D341Med (cell line): ENCODE results near the gene FCHSD2.
"Not testable (repeated sequence)": the region's sequence is repeated elsewhere in the genome, so short reads cannot be mapped to it uniquely, and the experiment has no call there.

ENCODE experiments used
- DNase-seq: peaks from one replicate; pipeline ENCODE4 v3.0.0; 2012; ENCODE audit warnings: low spot score

Gene FCHSD2

GRCh38 chr11:72817966-72818365 is 324.2 kb downstream of the FCHSD2 start:
- DNase-seq: no peak

DNA sequence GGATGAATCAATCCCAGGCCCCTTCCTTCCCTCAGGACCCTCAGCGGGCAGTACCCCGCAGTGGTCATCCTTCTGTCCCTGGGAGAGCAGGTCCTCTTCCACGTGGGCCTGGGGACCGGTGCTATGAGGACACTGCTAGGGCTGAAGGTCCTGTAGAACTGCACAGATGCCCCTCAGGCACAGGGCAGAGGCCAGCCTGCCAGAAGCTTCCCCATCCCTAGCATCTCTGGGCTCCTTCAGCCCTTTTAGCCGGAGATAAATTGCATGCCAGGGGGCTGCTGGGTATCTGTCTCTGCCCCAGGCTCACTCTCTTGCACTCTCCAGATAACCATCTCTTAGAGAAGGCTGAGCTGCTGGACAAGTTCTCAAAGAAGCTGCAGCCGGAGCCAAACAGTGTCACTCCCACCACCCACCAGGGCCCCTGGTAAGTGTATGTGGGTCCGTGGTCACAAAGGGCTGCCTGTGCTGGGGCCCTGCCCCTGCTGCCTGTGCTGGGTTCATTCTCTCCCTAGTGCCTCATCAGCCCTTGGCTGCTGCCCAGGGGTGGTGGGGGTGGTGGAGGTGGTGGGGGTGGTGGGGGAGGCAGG is 325.6 kb downstream of the FCHSD2 start:
- DNase-seq: no peak

GRCh38 chr11:72815110-72815618 is 327.0 kb downstream of the FCHSD2 start:
- no peak for DNase-seq

DNA sequence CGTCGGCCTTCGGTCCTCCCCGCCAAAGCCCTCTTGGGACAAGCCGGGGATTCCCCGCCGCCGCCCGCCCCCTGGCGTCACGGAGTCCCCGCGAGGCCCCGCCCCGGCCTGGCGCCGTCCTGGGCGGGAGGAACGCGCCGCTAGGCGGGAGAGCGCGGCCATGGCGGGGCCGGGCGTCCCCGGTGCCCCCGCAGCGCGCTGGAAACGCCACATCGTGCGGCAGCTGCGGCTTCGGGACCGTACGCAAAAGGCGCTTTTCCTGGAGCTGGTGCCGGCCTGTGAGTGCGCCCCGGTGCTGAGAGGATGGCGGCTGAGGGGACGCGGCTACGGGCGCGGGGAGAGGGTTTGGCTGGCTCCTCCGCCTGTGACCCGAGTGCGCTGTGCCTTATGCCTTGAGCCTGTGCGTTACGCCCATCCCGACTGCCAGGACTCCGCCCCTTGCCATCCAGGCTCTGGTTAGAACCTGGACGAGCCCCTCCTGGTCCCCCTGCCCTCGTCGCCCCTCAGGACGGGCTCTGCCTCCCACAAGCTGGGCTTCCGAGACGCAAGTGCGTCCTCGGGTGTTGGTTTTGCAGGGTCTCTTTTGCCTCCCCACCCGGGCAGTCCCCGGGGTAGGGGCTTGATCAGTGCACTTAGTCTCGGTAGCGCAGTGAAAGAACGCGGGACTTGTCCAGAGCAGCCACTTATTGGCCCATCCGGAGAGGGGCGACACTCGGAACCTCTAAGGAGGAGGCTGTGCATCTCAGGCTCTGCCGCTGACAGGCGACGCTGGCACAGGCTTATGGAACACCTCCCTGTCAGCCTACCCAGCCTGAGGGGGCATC is 327.6 kb downstream of the FCHSD2 start, which contains the start of gene ATG16L2:
Gene ATG16L2, plus strand, starts transcription at position 126 of the 824 bp plus-strand sequence. Its CDS starts 35 bp downstream, at position 161.
- DNase-seq: peak; percentile 95

DNA sequence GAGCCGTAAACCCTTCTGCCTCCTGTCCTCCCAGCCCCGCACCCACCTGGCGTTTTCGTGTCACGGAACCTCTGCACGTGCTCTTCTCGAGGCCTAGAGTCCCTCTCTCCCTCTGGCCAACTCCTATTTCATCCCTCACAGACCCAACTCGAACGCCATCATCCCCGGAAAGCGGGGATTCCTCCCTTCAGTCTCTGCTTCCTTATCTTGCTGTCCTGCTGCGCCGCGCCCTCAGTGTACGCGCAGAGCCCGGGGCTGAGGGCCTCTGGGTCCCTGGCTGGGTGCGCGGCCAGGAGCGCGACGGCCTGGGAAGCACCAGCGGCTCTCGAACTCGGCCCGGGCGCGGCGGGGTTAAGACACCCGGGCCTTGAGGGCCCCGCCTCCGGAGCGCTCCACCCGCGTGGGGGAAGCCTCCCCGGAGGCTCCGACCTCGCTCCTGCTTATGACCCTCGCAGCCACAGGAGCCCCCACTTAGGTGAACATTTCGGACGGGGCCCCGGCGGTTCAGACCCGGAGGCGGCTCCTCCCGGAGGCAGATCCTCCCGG is 328.3 kb downstream of the FCHSD2 start:
- DNase-seq: peak; percentile 87

DNA sequence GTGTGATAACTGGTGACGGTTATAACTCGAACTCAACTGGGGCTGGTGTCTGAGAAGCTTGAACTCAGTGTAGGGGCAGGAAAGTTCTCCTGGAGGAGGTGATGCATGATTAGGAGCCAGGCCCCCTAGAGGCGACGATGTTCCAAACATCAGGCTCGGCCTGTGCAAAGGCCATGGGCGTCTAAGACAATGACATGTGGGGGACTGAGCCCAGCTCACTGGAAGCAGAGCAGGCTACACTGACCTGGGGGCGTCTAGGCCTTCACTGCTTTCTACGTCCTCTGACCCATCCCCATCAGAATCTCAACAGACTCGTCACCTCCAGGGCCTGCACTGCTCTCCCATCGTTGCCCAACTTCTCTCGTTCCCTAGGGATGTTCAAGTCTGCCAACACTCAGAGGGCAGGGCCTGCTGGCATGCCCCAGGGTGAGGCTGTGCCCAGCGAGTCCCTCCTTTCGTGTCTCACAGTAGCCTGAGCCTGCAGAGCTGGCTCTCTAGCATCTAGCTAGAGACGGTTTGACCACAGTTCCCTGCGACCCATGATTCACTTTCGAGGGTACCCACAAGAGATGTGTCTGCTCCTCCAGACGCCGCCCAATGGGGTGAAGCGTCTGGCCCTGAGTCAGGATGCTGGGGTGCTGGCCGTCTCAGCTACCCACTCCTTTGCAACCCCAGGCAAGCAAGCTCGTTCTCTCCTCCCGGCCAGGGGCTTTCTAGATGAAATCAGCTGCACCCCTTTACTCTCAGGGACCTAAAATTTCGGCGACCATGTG is 329.0 kb downstream of the FCHSD2 start:
- peak; percentile 64 for DNase-seq

DNA sequence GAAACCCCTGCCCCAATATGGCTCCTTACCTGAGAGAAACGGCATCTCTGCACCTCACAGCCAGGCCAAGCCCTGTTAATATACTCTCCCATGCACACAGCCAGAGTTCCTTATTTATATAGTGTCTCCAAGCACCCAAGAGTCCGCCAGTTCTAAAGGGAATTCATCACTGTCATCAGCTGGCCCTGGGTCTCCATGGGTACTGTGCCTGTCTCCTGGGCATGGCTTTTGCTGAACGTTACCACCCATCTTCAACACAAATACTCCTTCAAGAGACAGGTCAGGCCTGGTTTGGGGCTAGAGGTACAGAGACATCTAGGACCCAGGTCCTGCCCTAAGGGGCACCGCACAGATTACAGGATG is 329.5 kb downstream of the FCHSD2 start:
- no peak for DNase-seq

DNA sequence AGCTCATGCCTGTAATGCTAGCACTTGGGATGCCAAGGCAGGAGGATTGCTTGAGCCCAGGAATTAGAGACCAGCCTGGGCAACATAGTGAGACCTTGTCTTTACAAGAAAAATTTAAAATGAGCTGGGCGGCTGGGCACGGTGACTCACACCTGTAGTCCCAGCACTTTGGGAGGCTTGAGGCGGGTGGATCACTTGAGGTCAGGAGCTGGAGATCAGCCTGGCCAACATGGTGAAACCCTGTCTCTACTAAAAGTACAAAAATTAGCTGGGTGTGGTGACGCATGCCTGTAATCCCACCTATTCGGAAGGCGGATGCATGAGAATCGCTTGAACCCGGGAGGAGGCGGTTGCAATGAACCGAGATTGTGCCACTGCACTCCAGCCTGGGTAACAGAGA is 330.4 kb downstream of the FCHSD2 start:
- DNase-seq: not testable (repeated sequence)

DNA sequence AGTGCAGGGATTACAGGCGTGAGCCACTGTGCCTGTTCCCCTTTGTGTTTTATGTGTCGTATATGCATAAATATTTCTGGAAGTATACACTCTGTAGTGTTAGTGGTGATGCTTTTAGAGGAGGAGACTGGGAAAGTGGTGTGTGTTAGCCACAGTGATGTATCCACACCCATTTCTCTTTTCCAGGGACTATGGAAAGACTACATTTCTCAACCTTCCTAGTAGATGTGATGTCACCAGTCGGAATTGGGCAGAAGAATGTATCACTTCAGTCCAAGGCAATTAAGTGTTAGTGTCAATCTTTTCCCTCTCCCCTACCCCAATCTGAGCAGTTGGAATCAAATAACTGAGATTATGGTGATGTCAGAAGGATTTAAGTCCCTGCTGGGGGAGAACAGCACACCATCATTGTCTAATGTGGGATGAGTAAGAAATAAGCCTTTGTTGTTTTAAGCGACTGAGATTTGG is 333.8 kb downstream of the FCHSD2 start:
- DNase-seq: no peak

GRCh38 chr11:72807792-72808191 is 334.3 kb downstream of the FCHSD2 start:
- no peak for DNase-seq

DNA sequence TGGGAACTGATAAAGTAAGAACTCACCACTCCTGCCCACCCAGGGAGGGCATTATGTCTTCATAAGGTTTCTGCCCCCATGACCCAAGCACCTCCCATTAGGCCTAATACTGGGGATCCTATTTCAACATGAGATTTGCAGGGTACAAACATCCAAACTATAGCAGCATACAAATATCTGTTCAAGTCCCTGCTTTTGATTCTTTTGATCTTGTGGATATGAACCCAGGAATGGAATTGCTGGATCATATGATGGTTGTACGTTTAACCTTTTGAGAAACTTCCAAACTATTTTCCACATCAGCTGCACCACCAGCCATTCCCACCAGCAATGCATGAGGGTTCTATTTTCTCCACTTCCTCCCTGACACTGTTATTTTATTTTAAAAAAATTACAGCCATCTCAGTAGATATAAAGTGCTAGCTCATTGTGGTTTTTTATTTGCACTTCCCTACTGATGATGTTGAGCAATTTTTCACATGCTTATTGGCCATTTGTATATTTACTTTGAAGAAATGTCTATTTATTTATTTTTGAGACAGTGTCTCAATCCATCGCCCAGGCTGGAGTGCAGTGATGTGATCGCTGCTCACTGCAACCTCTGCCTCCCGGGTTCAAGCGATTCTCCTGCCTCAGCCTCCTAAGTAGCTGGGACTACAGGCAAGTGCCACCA is 335.0 kb downstream of the FCHSD2 start:
- DNase-seq: no peak

DNA sequence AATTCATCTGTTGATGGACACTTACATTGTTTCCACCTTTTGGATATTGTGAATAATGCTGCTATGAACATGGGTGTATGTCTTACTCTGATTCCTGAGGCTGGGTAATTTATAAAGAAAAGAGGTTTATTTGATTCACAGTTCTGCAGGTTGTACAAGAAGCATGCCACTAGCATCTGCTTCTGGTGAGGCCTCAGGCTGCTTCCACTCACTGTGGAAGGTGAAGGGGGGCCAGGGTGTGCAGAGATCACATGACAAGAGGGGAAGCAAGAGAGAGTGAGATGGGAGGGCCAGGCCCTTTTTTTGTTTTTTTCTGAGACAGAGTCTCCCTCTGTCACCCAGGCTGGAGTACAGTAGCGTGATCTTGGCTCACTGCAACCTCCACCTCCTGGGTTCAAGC is 335.7 kb downstream of the FCHSD2 start:
- DNase-seq: not testable (repeated sequence)

GRCh38 chr11:72805216-72805615 is 336.9 kb downstream of the FCHSD2 start:
- DNase-seq: no peak

- DNase-seq: no peak
Observed at GRCh38 chr11:72802822-72803221, 339.3 kb downstream of the FCHSD2 start.

DNA sequence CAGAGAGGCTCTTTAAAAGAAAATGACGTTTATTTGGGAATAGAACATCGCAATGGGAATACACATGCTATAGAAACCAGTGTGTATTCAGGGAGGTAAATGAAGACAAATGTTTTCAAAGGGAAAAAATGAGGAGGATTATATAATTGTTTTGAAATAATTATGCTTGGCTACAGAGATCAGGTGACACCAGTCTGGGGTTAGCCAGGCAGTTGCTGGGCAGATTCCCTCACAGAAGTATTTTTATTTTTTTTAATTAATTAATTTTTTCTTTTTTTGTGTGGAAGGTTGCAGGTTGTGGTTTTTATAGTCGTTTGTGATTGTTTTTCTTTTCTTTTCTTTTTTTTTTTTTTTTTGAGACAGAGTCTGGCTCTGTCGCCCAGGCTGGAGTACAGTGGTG is 342.7 kb downstream of the FCHSD2 start:
- DNase-seq: no peak

DNA sequence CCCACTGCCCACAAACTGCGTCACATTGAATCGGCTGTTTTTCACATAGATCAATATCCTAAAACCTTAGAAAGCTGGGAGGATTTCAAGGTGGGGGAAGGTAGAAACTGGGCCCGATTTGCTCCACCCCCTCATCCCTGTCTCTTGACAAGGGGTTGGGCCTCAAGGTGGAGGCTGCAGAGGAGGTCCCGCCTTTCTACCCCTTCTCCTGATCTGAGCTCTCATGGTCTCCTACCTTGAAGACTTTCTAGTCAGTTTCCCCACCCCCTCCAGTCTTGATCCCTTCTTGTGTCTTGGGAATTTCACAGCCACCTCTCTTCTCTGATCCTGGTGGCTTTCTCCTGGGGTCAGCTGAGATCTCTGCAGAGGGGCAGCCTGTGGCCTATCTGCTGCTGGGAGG is 343.8 kb downstream of the FCHSD2 start:
- DNase-seq: no peak

DNA sequence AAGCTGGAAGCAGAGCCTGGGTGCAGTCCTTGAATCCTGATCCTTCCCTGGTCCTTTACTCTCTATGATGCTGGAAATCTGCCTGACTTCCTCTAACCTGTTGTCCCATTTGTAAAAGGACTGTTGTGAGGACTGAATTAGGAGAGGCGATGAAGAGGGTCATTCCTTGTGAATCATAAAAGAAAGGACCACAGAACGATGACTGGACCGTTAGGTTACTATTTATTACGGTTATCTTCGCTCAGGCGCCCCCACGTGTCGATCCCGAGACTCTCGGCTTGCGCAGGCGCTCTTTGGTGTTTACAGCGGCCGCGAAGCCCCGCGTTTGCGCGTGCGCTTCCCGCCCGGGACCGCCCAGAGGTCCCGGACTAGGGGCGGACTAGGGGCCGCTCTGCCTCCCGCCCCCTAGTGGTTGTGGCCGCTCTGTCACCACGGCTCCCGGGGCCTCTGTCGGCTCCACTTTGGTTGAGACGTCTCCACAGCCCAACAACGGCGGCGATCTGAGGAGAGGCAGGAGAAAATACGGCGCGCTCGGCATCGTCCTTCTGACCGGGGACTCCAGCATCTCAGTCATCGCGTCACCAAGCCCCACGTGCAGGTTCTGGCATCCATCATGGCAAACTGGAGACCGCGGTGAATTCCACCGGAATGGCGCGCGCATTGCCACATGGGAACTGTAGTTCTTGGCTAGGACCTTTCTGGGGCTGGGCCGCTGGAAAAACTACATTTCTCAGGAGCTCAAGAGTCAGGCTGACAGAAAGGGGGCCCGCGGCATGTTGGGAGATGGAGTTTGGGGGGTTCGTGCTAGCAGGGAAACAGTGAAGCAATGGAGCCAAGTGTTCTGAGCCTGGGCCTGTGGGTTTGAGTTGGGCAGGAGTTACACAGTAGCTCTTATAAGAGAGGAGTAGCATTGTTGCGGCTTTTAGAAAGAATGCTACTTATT is 348.4 kb downstream of the FCHSD2 start, which contains the start of gene STARD10:
Gene STARD10, minus strand, starts transcription at position 623 of the 943 bp plus-strand sequence. CDS start 12,866 bp downstream, outside the sequence.
- peak; percentile 99 for DNase-seq

- DNase-seq: no peak
Observed at GRCh38 chr11:72793076-72793424, 349.1 kb downstream of the FCHSD2 start.

- no peak for DNase-seq
Observed at GRCh38 chr11:72792437-72793021, 349.6 kb downstream of the FCHSD2 start.

GRCh38 chr11:72791228-72791627 is 350.9 kb downstream of the FCHSD2 start:
- not testable (repeated sequence) for DNase-seq
